DMS79 (cell line): ENCODE results near the gene MYCBP.
"Not testable (repeated sequence)": the region's sequence is repeated elsewhere in the genome, so short reads cannot be mapped to it uniquely, and the experiment has no call there.

Source experiments
- DNase-seq: peaks from one replicate; lab custom pipeline; 2025; lab: John Stamatoyannopoulos, UW

Gene MYCBP

GRCh38 chr1:38867208-38867607 is 5.9 kb downstream of the MYCBP start:
- DNase-seq = no peak

- DNase-seq = no peak
Measured at GRCh38 chr1:38865112-38865715, 7.9 kb downstream of the MYCBP start.

- DNase-seq = no peak
Measured at GRCh38 chr1:38860454-38860795, 12.7 kb downstream of the MYCBP start.

- DNase-seq = peak; percentile 94
Measured at GRCh38 chr1:38859561-38860453, 13.3 kb downstream of the MYCBP start, which contains the start of gene RRAGC. Gene RRAGC (minus strand): TSS chr1:38859772. CDS start chr1:38859646, 126 bp downstream.

GRCh38 chr1:38858833-38859560 is 14.2 kb downstream of the MYCBP start:
- peak; percentile 46 for DNase-seq

- DNase-seq = no peak
Measured at GRCh38 chr1:38852780-38853179, 20.4 kb downstream of the MYCBP start.

- DNase-seq = no peak
Measured at GRCh38 chr1:38848071-38848470, 25.1 kb downstream of the MYCBP start.

- no peak for DNase-seq
Measured at GRCh38 chr1:38846210-38846609, 26.9 kb downstream of the MYCBP start.

- not testable (repeated sequence) for DNase-seq
Measured at GRCh38 chr1:38845088-38845487, 28.1 kb downstream of the MYCBP start.

GRCh38 chr1:38840281-38840680 is 32.9 kb downstream of the MYCBP start:
- DNase-seq = no peak

- DNase-seq = no peak
Measured at GRCh38 chr1:38839363-38839762, 33.8 kb downstream of the MYCBP start.

GRCh38 chr1:38836316-38836715 is 36.8 kb downstream of the MYCBP start:
- DNase-seq = not testable (repeated sequence)

- DNase-seq = peak; percentile 66
Measured at GRCh38 chr1:38834937-38835827, 38.0 kb downstream of the MYCBP start.

GRCh38 chr1:38834221-38834782 is 38.8 kb downstream of the MYCBP start:
- DNase-seq = no peak

- no peak for DNase-seq
Measured at GRCh38 chr1:38833146-38833545, 40.0 kb downstream of the MYCBP start.

GRCh38 chr1:38832370-38832734 is 40.8 kb downstream of the MYCBP start:
- no peak for DNase-seq

GRCh38 chr1:38831731-38832369 is 41.3 kb downstream of the MYCBP start:
- no peak for DNase-seq

- DNase-seq = no peak
Measured at GRCh38 chr1:38829368-38829767, 43.8 kb downstream of the MYCBP start.

GRCh38 chr1:38827318-38827717 is 45.8 kb downstream of the MYCBP start:
- DNase-seq = no peak

- no peak for DNase-seq
Measured at GRCh38 chr1:38826886-38827285, 46.3 kb downstream of the MYCBP start.

GRCh38 chr1:38826262-38826661 is 46.9 kb downstream of the MYCBP start:
- DNase-seq = no peak
